ENCODE data around the gene RERGL. TPM values are rescaled to one million over a fixed set of nuclear protein-coding genes. Genes with fewer than 3 reads are reported as not detected.
"Not testable (repeated sequence)": the region's sequence is repeated elsewhere in the genome, so short reads cannot be mapped to it uniquely, and the experiment has no call there.

RERGL gene
- total RNA-seq, 2 donors from 2014 or later: 3.0 to 3.1 TPM

DNA sequence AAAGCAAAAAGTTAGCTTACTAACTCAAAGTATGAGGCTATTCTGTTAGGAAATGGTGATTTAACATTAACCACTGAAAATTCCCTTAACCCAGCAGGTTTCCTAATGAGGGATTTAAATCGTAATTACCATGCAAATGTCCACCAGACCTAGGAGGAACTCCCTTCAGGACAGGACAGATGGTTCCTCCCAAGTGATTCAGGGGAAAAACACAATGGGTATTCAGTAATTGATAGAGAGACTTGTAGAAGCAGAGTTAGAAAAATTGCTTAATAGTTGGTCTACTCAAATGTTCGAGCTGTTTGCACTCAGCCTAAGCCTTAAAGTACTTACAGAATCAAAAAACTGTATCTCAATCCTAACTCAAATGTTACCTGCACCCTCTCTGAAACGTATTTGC lies 21.6 kb downstream of the RERGL start:
- Histone ChIP-seq H3K27me3 (replicated peaks; ENCODE audit: insufficient read depth) (no peaks in the 10 kb centered on the region), H3K9me3 (no peaks in the 10 kb centered on the region), H3K27ac (no peak overlapping the region), H3K4me3 (no peak overlapping the region), H3K4me1 (replicated peaks) (no peaks in the 10 kb centered on the region), H3K36me3 (no peaks in the 10 kb centered on the region)
- 57% methylated on average over 3 of the region's 3 CpGs for WGBS
- intact Hi-C loops (cut with DNase I): no loop called here
- TF ChIP-seq POLR2AphosphoS5 (IDR thresholded peaks at IDR 0.05) (no peak), POLR2A (IDR thresholded peaks at IDR 0.05) (no peak)
- TF ChIP-seq, protein P1, sequence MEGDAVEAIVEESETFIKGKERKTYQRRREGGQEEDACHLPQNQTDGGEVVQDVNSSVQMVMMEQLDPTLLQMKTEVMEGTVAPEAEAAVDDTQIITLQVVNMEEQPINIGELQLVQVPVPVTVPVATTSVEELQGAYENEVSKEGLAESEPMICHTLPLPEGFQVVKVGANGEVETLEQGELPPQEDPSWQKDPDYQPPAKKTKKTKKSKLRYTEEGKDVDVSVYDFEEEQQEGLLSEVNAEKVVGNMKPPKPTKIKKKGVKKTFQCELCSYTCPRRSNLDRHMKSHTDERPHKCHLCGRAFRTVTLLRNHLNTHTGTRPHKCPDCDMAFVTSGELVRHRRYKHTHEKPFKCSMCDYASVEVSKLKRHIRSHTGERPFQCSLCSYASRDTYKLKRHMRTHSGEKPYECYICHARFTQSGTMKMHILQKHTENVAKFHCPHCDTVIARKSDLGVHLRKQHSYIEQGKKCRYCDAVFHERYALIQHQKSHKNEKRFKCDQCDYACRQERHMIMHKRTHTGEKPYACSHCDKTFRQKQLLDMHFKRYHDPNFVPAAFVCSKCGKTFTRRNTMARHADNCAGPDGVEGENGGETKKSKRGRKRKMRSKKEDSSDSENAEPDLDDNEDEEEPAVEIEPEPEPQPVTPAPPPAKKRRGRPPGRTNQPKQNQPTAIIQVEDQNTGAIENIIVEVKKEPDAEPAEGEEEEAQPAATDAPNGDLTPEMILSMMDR (IDR thresholded peaks at IDR 0.05): no peak
- no peak for DNase-seq (ENCODE audit: low spot score)

DNA sequence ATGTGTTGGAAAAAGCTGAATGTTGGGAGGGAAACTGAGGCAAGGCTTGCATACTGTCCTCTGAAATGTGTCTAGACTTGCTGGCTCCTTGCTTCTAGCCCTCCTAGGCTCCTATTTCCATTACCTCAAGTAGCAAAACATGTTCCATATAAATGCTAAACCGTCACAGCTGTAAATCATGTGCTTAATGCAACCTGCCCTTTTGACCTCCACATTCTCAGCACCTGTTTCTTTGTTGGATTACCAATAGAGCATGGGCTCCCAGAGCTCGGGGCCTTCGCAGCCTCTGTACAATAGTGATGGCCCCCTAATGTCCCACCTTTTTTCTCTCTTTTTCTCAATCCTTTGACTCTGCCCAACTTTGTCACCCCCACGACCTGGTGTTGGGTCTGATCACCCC lies 23.3 kb downstream of the RERGL start:
- TF ChIP-seq POLR2AphosphoS5 (IDR thresholded peaks at IDR 0.05) (no peak), POLR2A (IDR thresholded peaks at IDR 0.05) (no peak)
- TF ChIP-seq, protein P1 (IDR thresholded peaks at IDR 0.05): no peak
- Histone ChIP-seq H3K4me3 (no peak overlapping the region), H3K27me3 (replicated peaks; ENCODE audit: insufficient read depth) (no peaks in the 10 kb centered on the region), H3K27ac (no peak overlapping the region), H3K9me3 (no peaks in the 10 kb centered on the region), H3K36me3 (no peaks in the 10 kb centered on the region), H3K4me1 (replicated peaks) (no peaks in the 10 kb centered on the region)
- WGBS: 46% methylated on average over 4 of the region's 4 CpGs
- no peak for DNase-seq (ENCODE audit: low spot score)
- intact Hi-C loops (cut with DNase I): no loop called here

GRCh38 chr12:18062867-18063266 lies 27.1 kb downstream of the RERGL start:
- H3K4me1 ChIP-seq (replicated peaks); H3K27ac ChIP-seq; H3K36me3 ChIP-seq; DNase-seq (ENCODE audit: low spot score); intact Hi-C loops (cut with DNase I); H3K27me3 ChIP-seq (replicated peaks; ENCODE audit: insufficient read depth); H3K4me3 ChIP-seq; H3K9me3 ChIP-seq: not testable (repeated sequence)
- WGBS: 67% methylated on average over 4 of the region's 4 CpGs

DNA sequence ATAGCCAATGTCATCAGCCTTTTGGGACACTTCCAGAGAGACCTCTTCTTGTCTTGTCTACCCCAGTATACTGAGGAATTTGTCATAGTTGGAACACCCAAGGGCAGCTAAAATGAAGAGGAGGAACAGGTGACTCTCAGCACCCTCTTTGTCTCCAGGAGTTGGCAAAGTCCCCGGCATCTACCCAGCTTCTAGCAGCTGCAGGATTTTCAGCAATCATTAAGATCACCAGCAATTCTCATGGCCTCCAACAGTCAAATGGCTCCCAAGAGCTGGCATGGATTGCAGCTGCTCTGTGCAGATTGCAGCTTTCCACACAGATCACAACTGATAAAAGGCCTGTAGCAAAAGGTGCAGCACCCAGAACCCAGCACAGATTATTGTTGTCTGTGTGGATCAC lies 32.9 kb downstream of the RERGL start:
- WGBS: 95% methylated on average over 1 of the region's 1 CpG
- Histone ChIP-seq H3K27ac (no peak overlapping the region), H3K4me3 (no peak overlapping the region), H3K4me1 (replicated peaks) (no peaks in the 10 kb centered on the region), H3K9me3 (no peaks in the 10 kb centered on the region), H3K36me3 (no peaks in the 10 kb centered on the region), H3K27me3 (replicated peaks; ENCODE audit: insufficient read depth) (no peaks in the 10 kb centered on the region)
- intact Hi-C loops (cut with DNase I): no loop called here
- no peak for DNase-seq (ENCODE audit: low spot score)
- TF ChIP-seq POLR2AphosphoS5 (IDR thresholded peaks at IDR 0.05) (no peak), POLR2A (IDR thresholded peaks at IDR 0.05) (no peak)

GRCh38 chr12:18054925-18055619 lies 34.9 kb downstream of the RERGL start:
- Histone ChIP-seq H3K4me3 (no peak overlapping the region), H3K27me3 (replicated peaks; ENCODE audit: insufficient read depth) (no peaks in the 10 kb centered on the region), H3K4me1 (replicated peaks) (no peaks in the 10 kb centered on the region), H3K9me3 (no peaks in the 10 kb centered on the region), H3K27ac (no peak overlapping the region), H3K36me3 (no peaks in the 10 kb centered on the region)
- 25% methylated on average over 2 of the region's 2 CpGs for WGBS
- no peak for DNase-seq (ENCODE audit: low spot score)
- intact Hi-C loops (cut with DNase I): no loop called here
- TF ChIP-seq, protein P1 (IDR thresholded peaks at IDR 0.05): no peak
- TF ChIP-seq POLR2A (IDR thresholded peaks at IDR 0.05) (no peak), POLR2AphosphoS5 (IDR thresholded peaks at IDR 0.05) (no peak)

- DNase-seq (ENCODE audit: low spot score): no peak
- no peaks in the 10 kb centered on the region for H3K4me1 ChIP-seq (replicated peaks)
- H3K4me3 ChIP-seq: no peak overlapping the region
- H3K27me3 ChIP-seq (replicated peaks; ENCODE audit: insufficient read depth): no peaks in the 10 kb centered on the region
- H3K9me3 ChIP-seq: no peaks in the 10 kb centered on the region
- TF ChIP-seq POLR2A (IDR thresholded peaks at IDR 0.05): no peak
- TF ChIP-seq, protein P1 (IDR thresholded peaks at IDR 0.05): no peak
- no peak for TF ChIP-seq POLR2AphosphoS5 (IDR thresholded peaks at IDR 0.05)
- no peaks in the 10 kb centered on the region for H3K36me3 ChIP-seq
- H3K27ac ChIP-seq: no peak overlapping the region
- intact Hi-C loops (cut with DNase I): no loop called here
- 88% methylated on average over 7 of the region's 7 CpGs for WGBS
These were observed 44.5 kb downstream of the RERGL start for GRCh38 chr12:18045446-18045992.

DNA sequence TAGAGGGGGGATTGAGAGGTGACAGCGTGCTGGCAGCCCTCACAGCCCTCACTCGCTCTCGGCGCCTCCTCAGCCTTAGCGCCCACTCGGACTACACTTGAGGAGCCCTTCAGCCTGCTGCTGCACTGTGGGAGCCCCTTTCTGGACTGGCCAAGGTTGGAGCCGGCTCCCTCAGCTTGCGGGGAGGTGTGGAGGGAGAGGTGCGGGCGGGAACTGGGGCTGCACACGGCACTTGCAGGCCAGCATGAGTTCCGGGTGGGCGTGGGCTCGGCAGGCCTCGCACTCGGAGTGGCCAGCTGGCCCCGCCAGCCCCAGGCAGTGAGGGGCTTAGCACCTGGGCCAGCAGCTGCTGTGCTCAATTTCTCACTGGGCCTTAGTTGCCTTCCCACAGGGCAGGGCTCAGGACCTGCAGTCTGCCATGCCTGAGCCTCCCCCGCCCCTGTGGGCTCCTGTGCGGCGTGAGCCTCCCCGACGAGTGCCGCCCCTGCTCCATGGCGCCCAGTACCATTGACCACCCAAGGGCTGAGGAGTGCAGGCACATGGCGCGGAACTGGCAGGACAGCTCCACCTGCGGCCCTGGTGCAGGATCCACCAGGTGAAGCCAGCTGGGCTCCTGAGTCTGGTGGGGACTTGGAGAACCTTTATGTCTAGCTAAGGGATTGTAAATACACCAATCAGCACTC lies 49.8 kb downstream of the RERGL start:
- H3K36me3 ChIP-seq; intact Hi-C loops (cut with DNase I); H3K27me3 ChIP-seq (replicated peaks; ENCODE audit: insufficient read depth); H3K4me1 ChIP-seq (replicated peaks); DNase-seq (ENCODE audit: low spot score); H3K27ac ChIP-seq; H3K4me3 ChIP-seq; H3K9me3 ChIP-seq: not testable (repeated sequence)
- WGBS: 99% methylated on average over 21 of the region's 27 CpGs

All from prostate gland (tissue), 2 donors.